Rectal smooth muscle tissue (tissue), 1 donor: ENCODE results near the gene RAB3A.

Experiments
- H3K27ac ChIP-seq: one replicate; pipeline ENCODE4 v1.7.0; 2013; ENCODE audit warnings: low read depth, low read length, inconsistent platforms
- H3K27me3 ChIP-seq: one replicate; pipeline ENCODE4 v1.7.0; 2013; ENCODE audit warnings: low read length; ENCODE audit not compliant: control insufficient read depth, insufficient read depth
- H3K36me3 ChIP-seq: one replicate; pipeline ENCODE4 v1.7.0; 2013; ENCODE audit warnings: low read length; ENCODE audit not compliant: control insufficient read depth, insufficient read depth
- H3K4me1 ChIP-seq: one replicate; pipeline ENCODE4 v1.7.0; 2013; ENCODE audit warnings: low read length; ENCODE audit not compliant: control insufficient read depth, insufficient read depth
- H3K4me3 ChIP-seq: one replicate; pipeline ENCODE4 v1.7.0; 2013; ENCODE audit warnings: low read length
- H3K9ac ChIP-seq: one replicate; pipeline ENCODE4 v1.7.0; 2013; ENCODE audit warnings: low read length

Gene RAB3A

DNA sequence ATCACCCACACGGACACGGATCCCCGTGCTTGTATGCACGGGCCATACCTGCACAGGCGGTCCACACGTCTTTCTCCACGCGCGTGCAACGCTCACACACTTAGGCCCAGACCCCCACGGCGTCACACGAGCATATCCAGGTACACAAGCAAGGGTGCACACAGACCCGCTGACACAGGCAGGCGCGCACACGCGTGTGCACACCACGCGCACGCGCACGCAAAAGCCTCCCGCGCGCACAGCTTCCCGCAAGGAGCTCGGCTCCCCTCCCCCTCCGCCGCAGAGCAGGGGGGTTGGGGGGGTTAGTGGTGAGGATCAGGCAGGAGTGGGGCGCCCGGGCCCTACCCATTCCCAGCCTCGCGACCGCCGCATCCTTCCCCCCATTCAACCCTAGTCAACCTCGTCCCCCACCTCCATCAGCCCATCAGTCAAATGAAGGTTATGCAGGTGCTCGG is 407 bp downstream of the RAB3A start:
- Histone ChIP-seq H3K4me1 (peaks cover 14% of the 10 kb centered on the region), H3K4me3 (peak overlapping the region; percentile 90), H3K36me3 (peaks cover 2% of the 10 kb centered on the region), H3K27me3 (no peaks in the 10 kb centered on the region), H3K27ac (peak overlapping the region; percentile 79), H3K9ac (peak overlapping the region; percentile 18)

DNA sequence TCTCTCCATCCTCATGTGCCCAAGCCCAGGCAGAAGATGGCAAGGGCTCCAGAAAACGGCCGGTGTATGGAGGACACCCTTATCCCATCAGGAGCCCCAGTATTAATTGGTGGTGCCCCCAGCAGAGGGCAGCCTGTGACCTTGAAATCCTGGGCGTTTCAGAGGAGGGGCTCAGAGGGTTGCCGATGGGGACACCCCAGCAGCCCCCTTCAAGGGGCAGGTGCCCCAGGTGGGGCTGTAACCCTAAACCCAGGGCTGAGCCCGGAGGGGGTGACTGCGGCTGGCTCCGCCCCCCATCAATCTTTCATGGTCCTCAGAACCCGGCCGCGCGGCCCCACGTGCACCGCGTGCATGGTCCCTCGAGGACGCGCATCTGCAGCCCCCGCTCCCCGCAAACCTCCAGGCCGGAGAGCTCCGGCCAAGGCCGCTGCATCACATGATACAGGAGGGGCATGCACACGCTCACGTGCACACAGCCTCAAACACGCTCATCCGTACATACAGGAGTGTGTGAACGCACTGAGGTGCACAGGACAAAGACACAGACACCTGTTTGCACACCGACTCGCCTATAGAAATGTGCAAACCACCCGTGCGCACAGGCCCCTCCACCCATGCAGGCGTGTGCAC is 949 bp downstream of the RAB3A start:
- H3K9ac ChIP-seq = no peak overlapping the region
- no peak overlapping the region for H3K27ac ChIP-seq
- H3K4me3 ChIP-seq = peak overlapping the region; percentile 90
- H3K4me1 ChIP-seq = peaks cover 14% of the 10 kb centered on the region
- H3K36me3 ChIP-seq = peaks cover 2% of the 10 kb centered on the region
- no peaks in the 10 kb centered on the region for H3K27me3 ChIP-seq

DNA sequence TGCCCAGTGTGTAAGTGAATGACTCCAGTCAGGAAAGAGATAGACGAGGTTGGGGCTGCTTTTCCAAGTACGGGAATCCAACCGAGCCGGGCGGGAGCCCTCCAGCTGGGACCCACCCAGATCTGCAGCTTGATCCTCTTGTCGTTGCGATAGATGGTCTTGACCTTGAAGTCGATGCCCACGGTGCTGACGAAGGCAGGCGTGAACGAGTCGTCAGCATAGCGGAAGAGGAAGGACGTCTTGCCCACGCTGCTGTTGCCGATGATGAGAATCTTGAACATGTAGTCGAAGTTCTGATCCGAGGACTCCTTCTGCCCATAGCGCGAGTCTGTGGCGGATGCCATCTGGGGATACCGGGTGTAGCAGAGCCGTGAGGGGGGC is 1.5 kb downstream of the RAB3A start:
- Histone ChIP-seq H3K4me3 (no peak overlapping the region), H3K36me3 (peaks cover 2% of the 10 kb centered on the region), H3K4me1 (peaks cover 14% of the 10 kb centered on the region), H3K27me3 (no peaks in the 10 kb centered on the region), H3K9ac (no peak overlapping the region), H3K27ac (no peak overlapping the region)

DNA sequence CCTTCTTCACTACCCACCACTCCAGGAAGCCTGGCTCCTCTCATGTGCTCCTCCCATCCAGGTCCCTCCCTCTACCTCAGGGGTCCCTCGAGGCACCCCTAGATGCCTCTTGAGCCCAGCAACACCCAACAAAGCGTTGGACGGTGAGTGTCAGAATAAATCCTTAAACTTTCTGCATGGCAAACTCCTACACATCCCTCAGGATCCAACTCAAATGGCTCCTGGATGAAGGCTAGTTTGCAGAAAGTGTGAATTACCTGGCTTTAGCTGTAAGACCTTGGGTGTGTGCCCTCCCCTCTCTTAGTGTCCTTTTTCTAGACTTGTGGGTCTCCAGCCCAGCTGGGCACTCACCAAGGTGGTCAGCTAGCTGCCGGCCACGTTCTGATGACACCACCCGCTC is 5.5 kb downstream of the RAB3A start:
- peaks cover 14% of the 10 kb centered on the region for H3K4me1 ChIP-seq
- no peak overlapping the region for H3K27ac ChIP-seq
- H3K36me3 ChIP-seq = peaks cover 7% of the 10 kb centered on the region
- no peak overlapping the region for H3K4me3 ChIP-seq
- no peak overlapping the region for H3K9ac ChIP-seq
- no peaks in the 10 kb centered on the region for H3K27me3 ChIP-seq

DNA sequence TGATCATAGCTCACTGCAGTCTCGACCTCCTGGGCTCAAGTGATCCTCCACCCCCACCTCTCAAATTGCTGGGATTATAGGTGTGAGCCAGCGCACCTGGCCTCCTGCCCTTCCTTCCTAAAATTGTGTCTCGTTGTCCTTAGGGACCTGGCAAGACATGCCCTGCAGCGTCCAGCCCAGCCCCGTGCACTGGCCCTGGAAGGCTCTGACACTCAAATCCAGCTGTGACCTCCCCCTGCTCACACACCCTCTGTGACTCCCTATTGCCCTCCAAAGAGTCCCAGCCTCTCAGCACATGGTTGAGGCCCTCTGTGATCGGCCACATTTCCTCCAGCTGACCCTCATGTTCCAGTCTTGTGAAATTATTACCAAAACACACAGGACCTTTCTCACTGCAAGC is 5.9 kb downstream of the RAB3A start:
- Histone ChIP-seq H3K27me3 (no peaks in the 10 kb centered on the region), H3K4me3 (no peak overlapping the region), H3K27ac (no peak overlapping the region), H3K36me3 (peaks cover 7% of the 10 kb centered on the region), H3K4me1 (peaks cover 10% of the 10 kb centered on the region), H3K9ac (no peak overlapping the region)

DNA sequence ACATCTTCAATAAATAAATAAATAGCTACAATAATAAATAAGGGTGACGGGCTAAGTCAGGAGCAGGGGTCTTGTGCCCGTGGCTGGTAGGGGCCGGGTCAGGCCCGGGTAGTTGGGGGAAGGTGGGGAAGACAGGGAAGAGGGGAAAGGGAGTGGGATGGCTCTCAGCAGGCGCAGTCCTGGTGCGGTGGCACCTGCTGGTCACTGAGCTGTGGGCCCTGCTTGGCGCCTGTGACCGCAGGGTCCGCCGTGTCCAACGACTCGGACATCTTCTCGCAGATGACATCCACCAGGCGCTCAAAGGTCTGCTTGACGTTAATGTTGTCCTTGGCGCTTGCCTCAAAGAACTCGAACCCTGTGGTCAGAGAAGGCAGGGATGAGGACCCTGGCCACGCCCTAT is 6.5 kb downstream of the RAB3A start:
- Histone ChIP-seq H3K4me1 (peaks cover 10% of the 10 kb centered on the region), H3K9ac (no peak overlapping the region), H3K36me3 (peaks cover 7% of the 10 kb centered on the region), H3K4me3 (no peak overlapping the region), H3K27me3 (no peaks in the 10 kb centered on the region), H3K27ac (no peak overlapping the region)

DNA sequence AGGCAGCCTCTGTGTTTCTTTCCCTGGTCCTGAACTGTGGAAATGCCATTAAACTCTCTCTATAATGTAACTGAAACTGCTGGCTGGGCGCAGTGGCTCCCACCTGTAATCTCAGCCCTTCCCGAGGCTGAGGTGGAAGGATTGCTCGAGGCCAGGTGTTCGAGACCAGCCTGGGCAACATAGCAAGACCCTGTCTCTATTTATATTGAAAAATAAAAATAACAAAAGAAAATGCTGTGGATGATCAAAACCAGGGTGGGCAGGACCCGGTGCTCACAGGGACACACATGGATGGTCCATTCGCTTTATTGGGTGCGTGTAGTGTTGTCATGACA is 7.4 kb downstream of the RAB3A start:
- H3K36me3 ChIP-seq = peaks cover 7% of the 10 kb centered on the region
- H3K27me3 ChIP-seq = no peaks in the 10 kb centered on the region
- peaks cover 13% of the 10 kb centered on the region for H3K4me1 ChIP-seq
- H3K9ac ChIP-seq = no peak overlapping the region
- no peak overlapping the region for H3K4me3 ChIP-seq
- H3K27ac ChIP-seq = no peak overlapping the region

DNA sequence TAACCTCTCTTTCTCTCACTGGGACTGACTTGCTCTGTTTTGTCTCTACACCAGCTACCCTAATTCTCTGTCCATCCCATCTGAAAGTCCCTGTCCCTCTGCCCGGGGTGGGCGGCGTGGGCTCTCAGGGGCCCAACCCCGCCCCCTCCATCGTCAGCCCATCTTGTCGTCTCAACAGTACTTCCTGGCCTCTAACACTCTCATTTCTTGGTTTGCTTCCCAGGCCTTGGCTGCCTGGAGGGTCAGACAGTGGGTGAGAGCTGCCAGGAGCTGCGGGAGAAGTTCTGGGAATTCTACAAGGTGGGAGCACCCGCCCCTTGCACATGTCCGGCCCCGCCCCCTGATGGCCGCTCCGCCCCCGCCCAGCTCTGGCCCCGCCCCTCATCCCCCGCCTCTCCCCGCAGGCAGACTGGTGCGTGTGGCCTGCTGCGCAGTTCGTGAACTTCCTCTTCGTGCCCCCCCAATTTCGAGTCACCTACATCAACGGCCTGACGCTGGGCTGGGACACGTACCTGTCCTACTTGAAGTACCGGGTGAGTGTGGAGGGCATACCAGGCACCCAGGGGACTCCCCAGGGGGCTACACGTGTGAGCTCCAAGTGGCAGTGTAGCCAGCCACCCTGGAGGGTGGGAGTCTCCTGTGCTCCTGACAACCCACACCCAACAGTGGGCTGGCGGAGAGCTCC is 9.1 kb downstream of the RAB3A start:
- H3K27ac ChIP-seq = peak overlapping the region; percentile 75
- peak overlapping the region; percentile 84 for H3K4me3 ChIP-seq
- H3K9ac ChIP-seq = no peak overlapping the region

DNA sequence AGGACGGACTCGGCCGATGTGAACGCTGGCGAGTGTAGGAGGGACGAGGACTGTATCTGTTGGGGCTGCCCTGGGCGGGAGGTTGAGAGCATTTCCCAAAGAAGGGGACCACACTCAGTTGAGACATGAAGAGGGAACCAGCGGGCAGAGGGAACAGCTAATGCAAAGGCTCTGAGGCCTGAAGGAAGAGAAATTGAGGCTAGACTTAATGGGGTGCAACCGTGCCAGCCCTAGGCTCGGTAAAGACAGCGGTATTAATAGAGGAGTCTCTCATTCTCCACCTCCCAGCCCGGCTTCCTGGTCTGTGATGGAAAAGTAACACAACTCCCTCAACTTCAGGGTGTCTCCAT is 9.7 kb downstream of the RAB3A start:
- H3K27ac ChIP-seq = peak overlapping the region; percentile 55
- H3K9ac ChIP-seq = no peak overlapping the region
- peak overlapping the region; percentile 84 for H3K4me3 ChIP-seq
- peaks cover 7% of the 10 kb centered on the region for H3K36me3 ChIP-seq
- H3K27me3 ChIP-seq = no peaks in the 10 kb centered on the region
- H3K4me1 ChIP-seq = peaks cover 13% of the 10 kb centered on the region

More for the DNA sequence above, 9.1 kb downstream of the RAB3A start:
- peaks cover 7% of the 10 kb centered on the region for H3K36me3 ChIP-seq
- H3K27me3 ChIP-seq = no peaks in the 10 kb centered on the region
- H3K4me1 ChIP-seq = peaks cover 13% of the 10 kb centered on the region

DNA sequence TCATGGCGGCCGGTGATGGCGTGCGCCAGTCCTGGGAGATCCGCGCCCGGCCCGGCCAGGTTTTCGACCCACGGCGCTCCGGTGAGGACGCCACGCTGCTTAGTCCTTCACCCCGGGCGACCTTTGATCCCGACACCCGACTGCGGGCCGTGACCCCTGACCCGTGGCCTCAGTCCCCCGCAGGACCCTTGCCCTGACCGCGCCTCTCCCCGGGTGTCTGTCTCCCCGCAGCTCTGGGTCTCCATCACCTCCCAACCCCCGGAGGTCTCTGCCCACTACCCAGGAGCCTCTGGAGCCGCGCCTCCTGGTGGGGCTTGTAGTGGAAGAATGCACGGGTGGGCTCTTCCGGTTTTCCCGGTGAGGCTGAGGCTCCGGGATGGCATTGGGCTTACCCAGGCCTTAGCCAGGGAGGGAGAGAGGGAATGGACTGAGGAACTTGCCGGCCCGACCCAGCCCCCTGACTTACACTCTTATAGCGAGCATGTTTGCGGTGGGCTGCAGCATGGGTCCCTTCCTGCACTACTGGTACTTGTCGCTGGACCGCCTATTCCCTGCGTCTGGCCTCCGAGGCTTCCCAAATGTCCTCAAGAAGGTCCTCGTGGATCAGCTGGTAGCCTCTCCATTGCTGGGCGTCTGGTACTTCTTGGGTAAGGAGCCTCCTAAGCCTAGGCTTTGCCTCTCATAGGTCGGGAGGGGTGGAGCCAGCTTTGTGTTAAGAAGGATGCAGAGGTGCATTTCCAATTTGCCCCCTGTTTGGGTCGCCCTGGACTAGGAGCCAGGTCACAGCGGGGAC is 10.3 kb downstream of the RAB3A start:
- no peaks in the 10 kb centered on the region for H3K27me3 ChIP-seq
- peak overlapping the region; percentile 84 for H3K4me3 ChIP-seq
- H3K9ac ChIP-seq = peak overlapping the region; percentile 45
- H3K4me1 ChIP-seq = peaks cover 13% of the 10 kb centered on the region
- peaks cover 5% of the 10 kb centered on the region for H3K36me3 ChIP-seq
- peak overlapping the region; percentile 91 for H3K27ac ChIP-seq

DNA sequence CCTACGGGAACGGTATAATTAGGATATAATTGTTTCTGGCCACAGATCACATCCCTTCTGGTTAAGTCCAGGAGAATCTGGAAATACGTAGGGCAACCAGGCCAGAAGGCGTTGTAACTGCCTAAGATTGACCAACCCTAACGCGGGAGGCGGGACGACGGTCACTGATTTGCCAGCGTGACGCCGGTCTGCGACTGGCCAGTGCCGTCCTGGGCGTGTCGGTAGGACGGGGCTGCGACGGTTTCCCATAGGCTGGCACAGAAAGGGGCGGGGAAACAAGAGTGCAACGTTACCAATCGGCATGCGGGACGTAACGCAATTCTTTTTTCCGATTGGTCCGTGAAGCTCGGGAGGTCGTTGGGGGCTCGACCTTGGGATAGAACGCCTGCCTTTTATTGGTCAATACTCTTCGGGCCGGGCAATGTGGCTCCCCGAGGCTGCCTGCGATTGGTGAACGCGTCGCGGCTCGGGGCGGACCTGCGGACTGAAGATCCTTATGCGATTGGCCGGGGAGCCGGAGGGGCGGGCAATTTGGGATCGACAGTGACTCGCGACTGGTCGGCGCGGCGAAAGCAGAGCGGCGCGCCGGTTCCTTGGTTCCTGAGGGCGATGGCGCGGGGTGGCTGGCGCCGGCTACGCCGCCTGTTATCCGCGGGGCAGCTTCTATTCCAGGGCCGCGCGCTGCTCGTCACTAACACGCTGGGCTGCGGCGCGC is 11.0 kb downstream of the RAB3A start, which contains the start of gene MPV17L2:
MPV17L2 (plus strand) TSS at position 546 of the 715 bp plus-strand sequence; CDS start at position 610, 64 bp downstream.
- Histone ChIP-seq H3K4me1 (peaks cover 13% of the 10 kb centered on the region), H3K9ac (peak within 1 kb of the TSS; percentile 45), H3K4me3 (peak within 1 kb of the TSS; percentile 84), H3K36me3 (peaks cover 4% of the 10 kb centered on the region), H3K27me3 (no peaks in the 10 kb centered on the region), H3K27ac (peak within 1 kb of the TSS; percentile 91)

DNA sequence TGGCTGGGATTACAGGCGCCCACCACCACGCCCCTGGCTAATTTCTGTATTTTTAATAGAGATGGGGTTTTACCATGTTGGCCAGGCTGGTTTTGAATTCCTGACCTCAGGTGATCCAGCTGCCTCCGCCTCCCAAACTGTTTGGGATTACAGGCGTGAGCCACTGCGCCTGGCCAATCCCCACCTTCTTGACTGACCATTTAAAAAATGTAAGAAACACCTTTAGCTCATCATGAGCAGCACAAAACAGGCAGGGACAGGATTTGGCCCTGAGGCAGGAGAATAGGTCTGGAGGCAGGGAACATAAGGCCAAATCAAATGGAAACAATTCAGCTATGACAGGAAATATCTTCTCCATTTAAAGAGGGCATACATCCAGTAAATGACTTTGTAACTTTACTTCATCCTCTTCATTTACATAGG is 12.2 kb downstream of the RAB3A start:
- Histone ChIP-seq H3K27ac (peak overlapping the region; percentile 88), H3K9ac (no peak overlapping the region), H3K4me1 (peaks cover 13% of the 10 kb centered on the region), H3K36me3 (peaks cover 4% of the 10 kb centered on the region), H3K27me3 (no peaks in the 10 kb centered on the region), H3K4me3 (peak overlapping the region; percentile 71)
